ENCODE results near the gene PTPN5.
"Not testable (repeated sequence)": the region's sequence is repeated elsewhere in the genome, so short reads cannot be mapped to it uniquely, and the experiment has no call there.

PTPN5 gene

GRCh38 chr11:18706330-18707243, 85.0 kb downstream of the PTPN5 start:
- DNase-seq, result peak; percentile 9

- DNase-seq, result no peak
These were observed 85.8 kb downstream of the PTPN5 start for GRCh38 chr11:18705651-18706281.

GRCh38 chr11:18704698-18705097, 86.9 kb downstream of the PTPN5 start:
- no peak for DNase-seq

GRCh38 chr11:18704045-18704645, 87.5 kb downstream of the PTPN5 start:
- DNase-seq, result no peak

GRCh38 chr11:18703001-18703763, 88.4 kb downstream of the PTPN5 start:
- DNase-seq, result no peak

GRCh38 chr11:18701614-18702216, 89.9 kb downstream of the PTPN5 start:
- DNase-seq, result no peak

- no peak for DNase-seq
These were observed 90.7 kb downstream of the PTPN5 start for GRCh38 chr11:18700872-18701271.

- DNase-seq, result no peak
These were observed 91.2 kb downstream of the PTPN5 start for GRCh38 chr11:18700375-18700774.

GRCh38 chr11:18699848-18700261, 91.7 kb downstream of the PTPN5 start:
- no peak for DNase-seq

- DNase-seq, result no peak
These were observed 92.4 kb downstream of the PTPN5 start for GRCh38 chr11:18699269-18699596.

GRCh38 chr11:18698341-18699268, 93.0 kb downstream of the PTPN5 start, which contains the start of gene TMEM86A:
Gene TMEM86A (plus strand): TSS chr11:18698779. CDS start chr11:18698887, 108 bp downstream.
- DNase-seq, result peak; percentile 91

- DNase-seq, result no peak
These were observed 94.0 kb downstream of the PTPN5 start for GRCh38 chr11:18697576-18697975.

GRCh38 chr11:18696638-18697225, 94.9 kb downstream of the PTPN5 start:
- no peak for DNase-seq

- DNase-seq, result no peak
These were observed 98.4 kb downstream of the PTPN5 start for GRCh38 chr11:18692941-18693760.

- not testable (repeated sequence) for DNase-seq
These were observed 100.0 kb downstream of the PTPN5 start for GRCh38 chr11:18691467-18692140.

- no peak for DNase-seq
These were observed 107.3 kb downstream of the PTPN5 start for GRCh38 chr11:18684267-18684666.

- no peak for DNase-seq
These were observed 109.1 kb downstream of the PTPN5 start for GRCh38 chr11:18682466-18682865.

GRCh38 chr11:18681949-18682348, 109.6 kb downstream of the PTPN5 start:
- not testable (repeated sequence) for DNase-seq
